HG03520 (cell line): ENCODE data around the gene RARS1.
A peak's percentile ranks its signal among the peaks of the same experiment; 100 is the strongest.
"Not testable (repeated sequence)": the region's sequence is repeated elsewhere in the genome, so short reads cannot be mapped to it uniquely, and the experiment has no call there.

Experiments
- ATAC-seq: cut with Tn5 transposase; IDR thresholded peaks from one replicate; pipeline ENCODE4 v1.9.1; 2021; ENCODE audit warnings: mild to moderate bottlenecking, moderate library complexity; ENCODE audit not compliant: unreplicated experiment

The RARS1 gene

DNA sequence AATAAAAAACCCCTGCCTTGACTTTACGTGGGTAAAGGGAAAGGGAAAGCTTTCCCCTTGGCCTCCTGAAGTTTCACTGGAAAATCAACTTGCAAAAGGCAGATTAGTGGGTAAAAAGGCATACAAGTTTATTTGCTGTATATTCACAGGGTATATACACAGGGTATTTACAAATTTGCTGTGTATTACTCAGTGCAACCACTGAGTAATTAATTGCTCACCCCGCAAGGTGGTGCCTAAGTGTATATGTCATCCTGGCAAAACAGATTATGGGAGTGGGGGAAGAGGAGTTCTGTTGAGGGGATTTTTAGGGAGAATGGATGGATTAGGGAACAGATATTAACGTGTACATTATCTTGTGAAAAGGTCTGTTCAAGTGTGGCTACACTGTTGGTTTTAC lies 7.1 kb upstream of the RARS1 start:
- no peak for ATAC-seq

DNA sequence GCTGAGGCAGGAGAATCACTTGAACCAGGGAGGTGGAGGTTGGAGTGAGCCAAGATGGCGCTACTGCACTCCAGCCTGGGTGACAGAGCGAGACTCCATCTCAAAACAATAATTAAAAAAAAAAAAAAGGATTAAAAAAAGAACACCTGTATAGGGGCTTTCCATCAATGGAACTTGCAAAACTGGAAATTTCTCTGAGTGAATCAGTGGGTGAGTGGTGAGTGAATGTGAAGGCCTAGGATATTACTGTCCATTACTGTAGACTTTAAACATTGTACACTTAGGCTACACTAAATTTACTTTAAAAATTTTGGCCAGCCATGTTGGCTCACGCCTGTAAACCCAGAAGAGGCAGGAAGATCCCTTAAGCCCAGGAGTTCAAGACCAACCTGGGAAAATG lies 5.7 kb upstream of the RARS1 start:
- no peak for ATAC-seq

GRCh38 chr5:168481330-168481788 lies 4.9 kb upstream of the RARS1 start:
- ATAC-seq, result peak; percentile 95

- no peak for ATAC-seq
Observed at GRCh38 chr5:168482361-168482760, 3.9 kb upstream of the RARS1 start.

DNA sequence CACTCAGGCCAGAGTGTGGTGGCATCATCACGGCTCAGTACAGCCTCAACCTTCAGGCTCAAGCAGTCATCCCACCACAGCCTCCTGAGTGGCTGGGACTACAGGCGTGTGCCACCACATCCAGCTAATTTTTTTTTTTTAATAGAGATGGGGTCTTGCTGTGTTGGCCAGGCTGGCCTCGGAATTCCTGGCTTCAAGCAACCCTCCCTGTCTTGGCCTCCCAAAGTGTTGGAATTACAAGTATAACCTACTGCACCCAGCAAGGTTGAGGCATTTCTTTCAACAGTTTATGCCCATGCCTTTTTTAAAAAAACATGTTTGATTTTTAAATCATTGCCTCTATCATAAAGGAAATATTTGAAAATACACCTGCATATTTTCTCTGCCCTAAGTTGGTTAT lies 2.8 kb downstream of the RARS1 start:
- no peak for ATAC-seq

DNA sequence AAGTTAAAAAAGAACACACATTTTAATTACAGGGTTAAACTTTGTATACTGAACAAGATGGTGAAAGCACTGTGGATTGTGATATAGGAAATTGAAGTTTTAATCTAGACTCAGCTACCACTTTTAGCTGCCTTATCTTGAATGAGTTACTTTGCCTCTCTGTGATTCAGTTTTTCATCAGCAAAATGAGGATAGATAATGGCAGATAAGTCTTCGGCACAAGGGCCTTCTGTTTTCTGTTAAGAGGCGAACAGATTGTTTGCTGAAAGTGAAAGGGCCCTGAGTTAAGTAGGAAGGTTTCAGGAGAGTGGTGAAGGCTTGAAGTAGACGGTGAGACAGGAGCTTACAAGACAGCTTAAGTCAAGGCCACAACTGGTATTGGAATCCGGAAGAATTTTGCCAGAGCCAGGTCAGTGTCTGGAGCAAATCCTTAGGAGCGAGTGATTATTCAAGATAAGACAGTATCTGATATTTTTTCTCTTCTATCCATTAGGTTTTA lies 7.8 kb downstream of the RARS1 start:
- no peak for ATAC-seq

DNA sequence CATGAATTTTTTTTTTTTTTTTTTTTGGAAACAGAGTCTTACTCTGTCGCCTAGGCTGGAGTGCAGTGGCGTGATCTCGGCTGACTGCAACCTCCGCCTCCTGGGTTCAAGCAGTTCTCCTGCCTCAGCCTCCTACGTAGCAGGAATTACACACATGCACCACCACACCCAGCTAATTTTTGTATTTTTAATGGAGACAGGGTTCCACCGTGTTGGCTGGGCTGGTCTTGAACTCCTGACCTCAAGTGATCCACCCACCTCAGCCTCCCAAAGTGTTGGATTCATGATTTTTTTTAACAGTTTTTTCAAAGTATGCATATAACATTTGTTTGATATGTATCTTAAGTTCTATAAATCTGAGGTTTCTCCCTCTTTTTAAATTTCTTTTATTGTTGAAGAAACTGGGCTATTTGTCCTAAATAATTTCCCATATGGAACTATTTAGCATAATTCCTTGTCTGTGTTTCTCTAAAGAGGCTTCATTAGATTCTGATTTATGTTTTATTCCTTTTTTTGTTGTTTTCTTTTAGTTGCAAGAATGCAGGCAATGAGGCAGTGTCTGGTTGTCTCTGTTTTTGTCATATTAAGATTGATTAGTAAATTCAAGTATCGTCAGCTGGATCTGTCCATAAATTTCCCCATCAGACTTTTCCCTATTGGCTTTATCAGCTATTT lies 16.4 kb downstream of the RARS1 start:
- ATAC-seq, result no peak

GRCh38 chr5:168513861-168514428 lies 27.7 kb downstream of the RARS1 start:
- no peak for ATAC-seq

DNA sequence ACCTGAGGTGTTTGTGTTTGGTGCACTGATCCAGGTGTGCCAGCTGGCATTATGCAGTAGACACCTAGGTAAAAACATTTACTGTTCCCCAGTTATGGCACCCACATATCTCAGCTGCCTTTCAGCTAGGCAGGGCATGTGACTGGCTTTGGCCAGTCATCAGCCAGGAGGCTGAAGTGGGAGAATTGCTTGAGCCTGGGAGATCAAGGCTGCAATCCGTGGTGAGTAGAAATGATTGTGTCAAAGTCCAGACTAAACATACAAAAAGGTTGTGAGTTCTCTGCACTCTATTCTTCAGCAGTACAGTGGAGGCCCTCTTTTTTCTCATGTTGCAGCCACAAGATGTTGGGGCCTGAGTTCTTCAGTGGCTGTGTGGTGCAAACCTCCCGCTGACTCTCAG lies 39.6 kb downstream of the RARS1 start:
- no peak for ATAC-seq

GRCh38 chr5:168527756-168528295 lies 41.6 kb downstream of the RARS1 start:
- no peak for ATAC-seq

- ATAC-seq, result no peak
Observed at GRCh38 chr5:168528521-168529373, 42.5 kb downstream of the RARS1 start, which contains the start of gene FBLL1. FBLL1 (plus strand) TSS chr5:168529305; CDS start chr5:168529505, 200 bp downstream.

DNA sequence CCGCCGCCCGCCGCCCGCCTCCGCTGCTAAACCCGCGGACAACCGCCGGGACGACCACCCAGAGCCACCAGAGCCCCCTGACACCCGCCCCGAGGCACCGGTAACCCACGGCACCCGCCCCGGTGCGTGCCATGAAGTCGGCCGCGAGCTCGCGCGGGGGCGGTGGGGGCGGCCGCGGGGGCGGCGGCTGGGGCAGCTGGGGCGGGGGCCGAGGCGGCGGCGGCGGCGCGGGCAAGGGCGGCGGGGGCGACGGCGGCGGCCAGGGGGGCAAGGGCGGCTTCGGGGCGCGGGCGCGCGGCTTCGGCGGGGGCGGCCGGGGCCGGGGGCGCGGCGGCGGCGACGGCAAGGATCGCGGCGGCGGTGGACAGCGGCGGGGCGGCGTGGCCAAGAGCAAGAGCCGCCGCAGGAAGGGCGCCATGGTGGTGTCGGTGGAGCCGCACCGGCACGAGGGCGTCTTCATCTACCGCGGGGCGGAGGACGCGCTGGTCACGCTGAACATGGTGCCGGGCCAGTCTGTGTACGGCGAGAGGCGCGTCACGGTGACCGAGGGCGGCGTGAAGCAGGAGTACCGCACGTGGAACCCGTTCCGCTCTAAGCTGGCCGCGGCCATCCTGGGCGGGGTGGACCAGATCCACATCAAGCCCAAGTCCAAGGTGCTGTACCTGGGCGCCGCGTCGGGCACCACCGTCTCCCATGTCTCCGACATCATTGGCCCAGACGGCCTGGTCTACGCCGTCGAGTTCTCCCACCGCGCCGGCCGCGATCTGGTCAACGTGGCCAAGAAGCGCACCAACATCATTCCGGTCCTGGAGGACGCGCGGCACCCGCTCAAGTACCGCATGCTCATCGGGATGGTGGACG lies 43.3 kb downstream of the RARS1 start:
- ATAC-seq, result no peak

GRCh38 chr5:168530621-168531150 lies 44.4 kb downstream of the RARS1 start:
- ATAC-seq, result no peak

- ATAC-seq, result no peak
Observed at GRCh38 chr5:168531191-168531590, 44.9 kb downstream of the RARS1 start.

DNA sequence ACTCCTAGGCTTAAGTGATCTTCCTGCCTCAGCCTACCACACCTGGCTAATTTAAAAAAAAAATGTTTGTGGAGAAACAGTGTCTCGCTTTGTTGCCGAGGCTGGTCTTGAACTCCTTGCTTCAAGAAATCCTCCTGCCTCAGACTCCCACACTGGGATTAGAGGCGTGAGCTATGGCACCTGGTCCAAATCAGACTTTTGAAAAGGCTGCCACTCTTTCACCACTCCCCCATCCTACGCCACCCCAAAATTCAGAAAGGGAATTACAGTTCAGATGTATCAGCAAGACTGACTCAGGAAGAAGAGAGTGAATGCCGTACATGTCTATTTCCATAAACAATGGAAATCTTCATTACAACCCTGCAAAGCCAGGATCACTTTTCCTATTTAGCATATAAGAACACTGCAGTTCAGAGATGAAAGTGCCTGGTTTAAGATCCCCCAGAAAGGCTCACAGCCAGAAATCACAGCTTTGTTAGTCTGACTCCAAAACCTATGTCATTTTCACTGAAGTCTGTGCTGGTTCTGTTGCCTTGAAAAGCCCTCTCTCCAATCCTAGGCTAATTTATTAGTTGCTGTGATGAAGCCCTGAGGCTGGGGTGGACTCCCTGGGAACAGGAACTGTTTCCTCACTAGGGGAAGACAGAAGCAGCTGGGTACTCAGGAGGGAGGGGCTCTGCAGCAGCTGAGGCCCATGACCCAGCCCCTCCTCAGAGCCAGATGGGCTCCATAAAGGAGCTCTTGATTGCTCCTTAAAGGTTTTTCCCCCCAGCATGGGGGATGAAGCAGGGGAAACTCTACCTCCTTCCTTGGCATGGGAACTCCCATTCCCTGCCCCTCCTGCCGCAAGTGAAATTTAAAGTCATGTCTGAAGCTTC lies 46.0 kb downstream of the RARS1 start:
- no peak for ATAC-seq

- not testable (repeated sequence) for ATAC-seq
Observed at GRCh38 chr5:168534351-168534750, 48.1 kb downstream of the RARS1 start.

- no peak for ATAC-seq
Observed at GRCh38 chr5:168537176-168537575, 50.9 kb downstream of the RARS1 start.

DNA sequence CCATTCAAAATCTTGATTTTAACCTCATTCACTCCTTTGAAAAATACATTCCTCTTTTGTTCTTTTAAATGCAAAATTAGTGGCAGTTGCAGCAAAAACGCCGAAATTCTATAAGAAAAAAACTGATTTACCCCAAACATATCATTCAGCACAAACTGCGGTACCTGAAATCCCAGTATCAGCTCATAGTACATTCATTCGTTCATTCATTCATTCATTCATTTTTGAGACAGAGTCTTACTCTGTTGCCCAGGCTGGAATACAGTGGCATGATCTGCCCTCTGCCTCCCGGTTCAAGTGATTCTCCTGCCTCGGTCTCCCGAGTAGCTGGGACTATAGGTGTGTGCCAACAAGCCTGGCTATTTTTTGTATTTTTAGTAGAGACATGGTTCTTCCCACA lies 63.3 kb downstream of the RARS1 start:
- ATAC-seq, result no peak

GRCh38 chr5:168550656-168551055 lies 64.4 kb downstream of the RARS1 start:
- no peak for ATAC-seq
